GM03348 (cell line): ENCODE results near the gene ZHX3.

Experiments used
- DNase-seq: peaks from one replicate; pipeline ENCODE4 v3.0.0; 2012; ENCODE audit warnings: low spot score

The ZHX3 gene

DNA sequence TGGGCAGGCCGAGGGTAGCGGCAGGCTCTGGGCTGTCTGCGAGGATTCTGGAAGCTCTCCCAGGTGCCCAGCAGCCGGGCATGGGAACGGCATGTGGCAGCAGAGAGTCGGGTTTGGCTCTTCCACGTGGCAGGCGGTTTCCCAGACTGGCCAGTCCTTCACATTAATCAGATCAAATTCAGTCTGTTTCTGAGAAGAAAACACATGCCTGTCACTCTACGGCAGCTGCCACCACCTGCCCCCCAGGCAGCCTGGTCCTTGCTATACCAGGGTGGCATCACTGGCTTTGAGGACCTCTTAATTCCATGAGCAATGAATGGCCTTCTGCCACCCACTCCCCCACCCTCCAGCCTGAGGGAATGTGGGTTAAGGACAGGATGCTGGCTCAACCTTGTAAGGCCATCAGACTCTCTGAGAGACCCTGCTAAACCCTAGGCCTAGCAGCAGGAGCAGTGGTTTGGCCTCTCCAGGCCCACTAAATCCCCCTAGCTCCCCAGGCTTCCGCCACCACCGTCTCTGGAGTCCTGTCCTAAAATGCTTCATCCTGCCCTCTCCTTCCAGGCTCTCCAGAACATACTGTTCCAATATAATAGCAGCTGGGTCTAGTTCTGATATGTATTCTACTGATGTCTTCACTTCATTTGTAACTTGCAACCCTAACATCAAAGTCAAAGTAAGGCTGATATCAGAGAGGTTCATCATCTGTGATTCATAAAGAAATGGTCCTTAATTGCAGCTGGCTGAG lies 132.3 kb downstream of the ZHX3 start:
- DNase-seq: no peak

DNA sequence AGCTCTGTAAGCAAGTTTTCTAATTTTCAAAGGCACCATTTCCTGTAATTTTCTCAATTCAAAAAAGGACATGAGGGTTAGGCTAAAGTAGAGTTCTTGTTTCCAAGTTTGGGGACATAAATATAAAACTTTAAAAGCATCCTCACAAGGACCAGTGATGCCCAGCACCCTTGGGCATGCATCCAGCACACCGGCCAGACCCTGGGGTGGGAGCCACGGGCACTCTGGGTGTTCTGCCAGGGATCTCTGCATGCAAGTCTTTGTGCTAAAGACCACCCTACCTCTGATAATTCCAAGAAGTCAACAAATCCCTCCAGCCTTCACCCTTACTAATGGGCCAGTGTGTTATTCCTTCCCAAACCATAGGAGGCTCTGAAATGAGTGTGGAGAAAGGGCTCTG lies 133.7 kb downstream of the ZHX3 start:
- DNase-seq: no peak

DNA sequence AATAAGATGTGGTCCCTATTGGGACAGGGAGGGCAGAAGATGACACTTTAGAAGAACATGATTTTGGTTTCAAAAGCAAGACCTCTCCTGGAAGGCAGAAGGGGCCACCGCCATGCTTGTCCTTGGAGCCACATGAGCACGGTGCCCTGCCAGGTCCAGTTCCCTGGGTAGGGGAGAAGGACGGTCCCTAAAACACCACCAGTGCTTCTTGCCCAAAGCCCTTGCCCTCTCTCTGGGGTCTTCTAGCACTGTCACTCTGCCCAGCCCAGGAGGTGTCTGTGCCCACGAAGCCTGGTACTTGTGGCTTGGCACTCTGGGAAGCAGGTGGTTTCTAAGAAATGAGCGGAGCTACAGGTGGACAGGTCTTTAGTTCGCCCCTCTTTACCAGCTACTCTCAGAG lies 134.1 kb downstream of the ZHX3 start:
- no peak for DNase-seq

GRCh38 chr20:41182296-41183212 lies 135.0 kb downstream of the ZHX3 start:
- no peak for DNase-seq

DNA sequence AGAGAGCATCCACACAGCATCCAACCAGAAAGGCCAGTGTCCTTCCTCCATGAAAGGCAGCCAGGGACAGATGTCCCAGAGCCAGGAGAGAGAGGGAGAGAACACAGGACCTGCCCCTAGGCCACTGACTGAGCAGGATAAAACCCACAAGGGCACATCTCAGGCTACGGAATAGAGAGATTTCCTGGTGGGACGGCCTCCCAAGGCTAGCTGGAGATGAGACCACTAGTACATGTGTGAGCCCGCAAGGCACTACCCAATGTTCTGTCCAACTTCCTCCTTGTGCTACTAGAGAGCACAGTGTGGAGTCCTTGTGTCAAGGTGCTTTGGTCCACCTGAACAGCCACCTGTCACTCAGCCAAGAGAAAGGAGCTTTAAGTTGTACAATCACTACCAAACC lies 136.0 kb downstream of the ZHX3 start:
- DNase-seq: no peak

- DNase-seq: no peak
These were observed 136.8 kb downstream of the ZHX3 start for GRCh38 chr20:41180599-41181333.

DNA sequence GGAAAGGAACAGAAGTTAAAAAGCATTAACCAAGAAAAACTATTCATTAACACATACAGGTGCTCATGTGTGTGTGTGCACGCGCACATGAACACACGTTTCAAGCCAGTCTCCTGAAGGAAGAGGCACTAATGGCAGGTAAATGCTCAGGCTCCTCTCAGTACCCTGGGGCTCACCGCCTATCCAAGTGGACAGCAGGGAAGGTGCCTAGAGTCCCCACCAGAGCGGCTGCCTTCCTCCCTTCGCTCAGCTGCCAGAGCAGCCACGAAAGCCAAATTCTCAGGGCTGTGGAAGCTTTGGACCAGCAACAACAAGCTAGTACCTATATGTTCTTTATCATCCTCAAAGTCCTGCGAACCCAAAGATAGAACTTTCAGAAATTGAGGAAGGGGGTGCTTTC lies 137.6 kb downstream of the ZHX3 start:
- DNase-seq: no peak

- no peak for DNase-seq
These were observed 138.6 kb downstream of the ZHX3 start for GRCh38 chr20:41178904-41179432.

- no peak for DNase-seq
These were observed 139.0 kb downstream of the ZHX3 start for GRCh38 chr20:41178495-41178894.

GRCh38 chr20:41177636-41178035 lies 139.9 kb downstream of the ZHX3 start:
- DNase-seq: peak; percentile 92

- no peak for DNase-seq
These were observed 140.6 kb downstream of the ZHX3 start for GRCh38 chr20:41176711-41177552.

DNA sequence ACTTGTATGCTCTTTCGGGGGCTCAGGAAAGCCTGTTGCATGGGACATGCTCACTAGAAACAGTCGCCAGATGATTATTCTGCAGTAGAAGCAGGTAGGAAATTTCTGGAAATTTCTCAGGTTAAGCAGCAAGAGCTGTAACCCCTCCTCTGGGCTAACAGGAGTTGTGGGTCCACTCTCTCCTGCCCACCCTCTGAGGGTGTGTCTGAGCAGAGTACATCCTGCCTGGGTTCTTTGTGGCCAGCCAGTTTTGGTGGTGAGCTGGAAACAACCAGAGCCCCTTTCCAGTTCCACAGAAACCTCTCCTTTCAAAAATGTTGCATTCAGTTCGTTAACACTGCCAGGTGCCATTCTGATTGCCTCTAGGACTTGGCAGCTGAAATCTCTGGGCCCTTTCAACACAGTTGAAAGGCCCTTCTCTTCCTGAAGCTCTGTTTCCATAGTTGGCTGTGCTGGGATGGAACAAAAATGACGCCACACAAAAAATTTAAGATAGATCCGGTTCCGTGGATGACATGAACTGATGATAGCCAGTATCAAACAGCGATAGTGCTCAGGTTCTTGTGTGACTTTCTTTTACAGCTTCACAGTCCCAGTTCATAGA lies 141.7 kb downstream of the ZHX3 start:
- DNase-seq: no peak

GRCh38 chr20:41175201-41175651 lies 142.3 kb downstream of the ZHX3 start:
- no peak for DNase-seq

- no peak for DNase-seq
These were observed 142.7 kb downstream of the ZHX3 start for GRCh38 chr20:41174782-41175181.

- DNase-seq: no peak
These were observed 143.2 kb downstream of the ZHX3 start for GRCh38 chr20:41174373-41174772.

DNA sequence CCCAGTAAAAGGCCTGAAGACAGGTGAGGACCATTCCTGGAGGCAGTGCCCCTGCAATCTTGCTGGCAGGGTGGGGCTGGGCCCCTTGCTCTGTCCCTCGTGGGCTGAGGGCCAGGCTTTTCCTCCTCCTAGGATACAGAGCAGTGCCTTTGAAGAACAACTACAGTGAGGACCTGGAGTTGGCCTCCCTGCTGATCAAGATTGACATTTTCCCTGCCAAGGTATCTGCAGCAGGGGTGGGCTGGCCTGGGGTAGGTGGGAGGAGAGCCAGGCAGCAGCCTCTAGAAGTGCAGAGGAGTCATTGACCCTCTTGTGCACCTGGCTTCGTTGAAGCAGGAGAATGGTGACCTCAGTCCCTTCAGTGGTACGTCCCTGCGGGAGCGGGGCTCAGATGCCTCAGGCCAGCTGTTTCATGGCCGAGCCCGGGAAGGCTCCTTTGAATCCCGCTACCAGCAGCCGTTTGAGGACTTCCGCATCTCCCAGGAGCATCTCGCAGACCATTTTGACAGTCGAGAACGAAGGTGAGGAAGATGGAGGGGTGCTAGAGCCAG lies 143.7 kb downstream of the ZHX3 start:
- no peak for DNase-seq

- DNase-seq: peak; percentile 90
These were observed 144.3 kb downstream of the ZHX3 start for GRCh38 chr20:41173161-41173721.

- no peak for DNase-seq
These were observed 145.0 kb downstream of the ZHX3 start for GRCh38 chr20:41172296-41173140.

GRCh38 chr20:41171736-41172295 lies 145.7 kb downstream of the ZHX3 start:
- DNase-seq: no peak
